Right ventricle myocardium inferior (tissue), 1 donor: ENCODE measurements around the gene UAP1L1. TPM values are rescaled to one million over a fixed set of nuclear protein-coding genes. Genes with fewer than 3 reads are reported as not detected.
"Not testable (repeated sequence)": the region's sequence is repeated elsewhere in the genome, so short reads cannot be mapped to it uniquely, and the experiment has no call there.

Experiments
- ATAC-seq: fragments of 200-7000 bp; cut with Tn5 transposase; one replicate; pipeline ENCODE4 v1.9.1; 2020; ENCODE audit warnings: mild to moderate bottlenecking, moderate library complexity
- DNase-seq: peaks from one replicate; pipeline ENCODE4 v3.0.0; 2021; ENCODE audit errors: missing footprints
- intact Hi-C: fragments of 100-400 bp; cut with DNase I; formaldehyde crosslinking; loops from one replicate; pipeline ENCODE4 v1.11.0; 2022
- long read RNA-seq: library from polyadenylated mRNA; unstranded; transcript quantifications from one replicate; pipeline ENCODE4 v2.0.0, GENCODE V29; 2021
- total RNA-seq: library from RNA; stranded (reverse); fragmentation: NEBNext Ultra II Directional; extraction: Animal tissue kit (Norgen Biotek cat#: 25700); gene quantifications from one replicate; pipeline ENCODE4 v1.2.1, GENCODE V29; 2021
- donor health status: DM: no; HTN: yes; CAD: no; lungs with severe emphysema.

UAP1L1 gene, protein sequence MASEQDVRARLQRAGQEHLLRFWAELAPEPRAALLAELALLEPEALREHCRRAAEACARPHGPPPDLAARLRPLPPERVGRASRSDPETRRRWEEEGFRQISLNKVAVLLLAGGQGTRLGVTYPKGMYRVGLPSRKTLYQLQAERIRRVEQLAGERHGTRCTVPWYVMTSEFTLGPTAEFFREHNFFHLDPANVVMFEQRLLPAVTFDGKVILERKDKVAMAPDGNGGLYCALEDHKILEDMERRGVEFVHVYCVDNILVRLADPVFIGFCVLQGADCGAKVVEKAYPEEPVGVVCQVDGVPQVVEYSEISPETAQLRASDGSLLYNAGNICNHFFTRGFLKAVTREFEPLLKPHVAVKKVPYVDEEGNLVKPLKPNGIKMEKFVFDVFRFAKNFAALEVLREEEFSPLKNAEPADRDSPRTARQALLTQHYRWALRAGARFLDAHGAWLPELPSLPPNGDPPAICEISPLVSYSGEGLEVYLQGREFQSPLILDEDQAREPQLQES
- total RNA-seq = 13.6 TPM
- long read RNA-seq, partial matches to known transcripts = 4 of 13 reads
- long read RNA-seq, other reads (novel, unspliced or antisense) = 6 of 13 reads

GRCh38 chr9:137077010-137077747 is at the start of gene UAP1L1:
Gene UAP1L1, plus strand, starts transcription at chr9:137077517. Its CDS starts 16 bp downstream, at chr9:137077533.
- intact Hi-C loops = no loop called here
- ATAC-seq (peak; percentile 83), DNase-seq (peak; percentile 91)

DNA sequence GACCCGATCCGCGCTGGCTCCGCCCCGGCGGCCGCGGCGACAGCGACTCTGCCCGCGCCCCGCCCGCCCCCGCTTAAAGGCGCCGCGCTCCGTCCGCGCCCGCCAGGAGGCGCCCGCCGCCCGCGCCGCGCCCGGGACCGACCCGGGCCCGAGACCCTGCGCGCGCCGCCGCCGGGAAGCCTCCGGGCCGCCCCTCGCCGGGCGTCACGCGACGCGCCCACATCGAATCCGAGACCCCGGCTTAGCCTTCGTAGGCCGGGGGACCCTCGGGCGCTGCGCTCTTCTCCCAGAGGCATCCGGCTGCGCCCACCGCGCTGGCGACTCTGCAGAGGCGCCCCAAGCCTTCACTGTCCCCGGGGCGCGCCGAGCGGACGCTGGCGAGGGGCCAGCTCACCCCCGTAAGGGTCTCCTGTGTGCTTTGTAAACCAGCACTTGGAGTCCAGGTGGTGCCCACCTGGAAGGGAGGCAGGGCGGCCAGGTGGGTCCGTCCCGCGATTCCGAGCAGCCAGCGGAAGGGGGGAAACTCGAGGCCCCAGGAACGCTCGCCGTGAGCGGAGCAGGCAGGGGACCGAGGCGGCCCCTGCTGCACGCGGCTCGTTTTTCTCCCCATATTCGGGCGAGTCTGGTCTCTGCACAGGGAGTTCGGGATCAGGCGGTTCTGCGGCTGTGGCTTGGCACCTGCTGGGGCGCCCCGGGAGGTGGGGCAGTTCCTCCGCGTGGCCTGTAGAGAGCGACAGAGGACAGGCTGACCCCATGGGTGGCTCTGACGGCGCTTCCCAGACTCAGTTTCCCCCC is 48.9 kb upstream of the UAP1L1 start:
- ATAC-seq (peak; percentile 48), DNase-seq (peak; percentile 87)
- intact Hi-C loops = loop anchor here (5.0 kb wide), 1 partner anchor 186 kb away; the partner anchor contains the start of gene AJM1

DNA sequence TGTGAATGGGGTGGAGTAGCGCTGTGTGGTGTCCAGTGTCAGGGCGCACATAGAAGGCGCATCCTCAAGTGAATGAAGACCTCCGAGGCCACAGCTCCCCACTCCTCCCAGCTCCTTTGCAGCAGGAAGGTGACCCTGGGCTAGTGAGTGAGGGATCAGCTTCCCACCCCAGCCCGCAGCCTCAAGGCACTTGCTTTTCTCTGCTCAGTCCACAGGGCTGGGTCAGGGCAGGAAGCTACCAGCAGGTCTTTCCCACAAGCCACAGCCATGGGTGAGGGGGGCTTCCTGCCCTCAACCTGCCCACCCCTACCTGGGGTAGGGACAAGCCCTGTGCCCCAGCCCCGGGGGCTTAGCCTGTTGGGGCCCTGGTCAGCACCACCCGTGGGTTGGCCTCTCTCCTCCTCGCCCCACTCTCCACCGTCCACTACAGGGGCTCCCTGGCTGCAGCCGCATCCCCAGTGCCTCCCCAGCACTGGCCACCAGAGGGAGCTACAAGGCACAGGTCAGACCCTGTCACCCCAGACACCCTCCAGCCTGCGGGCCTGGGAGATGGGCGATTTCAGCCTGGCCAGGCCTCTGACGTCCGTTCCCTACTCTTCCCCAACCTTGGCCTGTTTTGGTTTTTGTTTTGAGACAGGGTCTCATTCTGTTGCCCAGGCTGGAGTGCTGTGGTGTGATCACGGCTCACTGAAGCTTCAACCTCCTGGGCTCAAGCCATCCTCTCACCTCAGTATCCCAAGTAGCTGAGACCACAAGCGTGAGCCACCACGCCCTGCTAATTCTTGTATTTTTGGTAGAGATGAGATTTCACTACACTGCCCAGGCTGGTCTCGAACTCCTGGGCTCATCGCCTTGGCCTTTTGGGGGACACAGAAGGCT is 48.0 kb upstream of the UAP1L1 start:
- intact Hi-C loops = loop anchor here (5.0 kb wide), 1 partner anchor 187 kb away; the partner anchor contains the start of gene AJM1

DNA sequence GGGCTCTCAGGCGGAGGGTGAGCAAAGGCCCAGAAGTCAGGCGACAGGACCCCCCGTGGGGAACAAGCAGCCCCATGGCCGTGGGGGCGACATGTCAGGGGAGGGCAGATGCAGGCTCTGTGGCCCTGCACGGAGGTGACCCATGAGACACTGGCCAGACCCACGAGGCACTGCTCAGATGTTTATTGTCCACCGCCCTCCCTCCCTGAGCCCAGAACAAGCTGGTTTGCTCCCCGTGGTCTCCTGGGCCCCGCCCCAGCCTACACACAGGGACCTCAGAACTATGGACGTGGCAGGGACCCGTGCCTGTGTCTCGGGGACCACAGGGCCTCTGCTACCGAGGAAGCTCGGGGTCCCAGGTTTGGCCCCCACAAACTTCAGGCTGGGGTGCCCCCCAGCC is 47.3 kb upstream of the UAP1L1 start:
- no peak for DNase-seq
- intact Hi-C loops = no loop called here
- no peak for ATAC-seq

More for the DNA sequence above, 48.0 kb upstream of the UAP1L1 start:
- ATAC-seq = peak; percentile 80
- peak; percentile 93 for DNase-seq

DNA sequence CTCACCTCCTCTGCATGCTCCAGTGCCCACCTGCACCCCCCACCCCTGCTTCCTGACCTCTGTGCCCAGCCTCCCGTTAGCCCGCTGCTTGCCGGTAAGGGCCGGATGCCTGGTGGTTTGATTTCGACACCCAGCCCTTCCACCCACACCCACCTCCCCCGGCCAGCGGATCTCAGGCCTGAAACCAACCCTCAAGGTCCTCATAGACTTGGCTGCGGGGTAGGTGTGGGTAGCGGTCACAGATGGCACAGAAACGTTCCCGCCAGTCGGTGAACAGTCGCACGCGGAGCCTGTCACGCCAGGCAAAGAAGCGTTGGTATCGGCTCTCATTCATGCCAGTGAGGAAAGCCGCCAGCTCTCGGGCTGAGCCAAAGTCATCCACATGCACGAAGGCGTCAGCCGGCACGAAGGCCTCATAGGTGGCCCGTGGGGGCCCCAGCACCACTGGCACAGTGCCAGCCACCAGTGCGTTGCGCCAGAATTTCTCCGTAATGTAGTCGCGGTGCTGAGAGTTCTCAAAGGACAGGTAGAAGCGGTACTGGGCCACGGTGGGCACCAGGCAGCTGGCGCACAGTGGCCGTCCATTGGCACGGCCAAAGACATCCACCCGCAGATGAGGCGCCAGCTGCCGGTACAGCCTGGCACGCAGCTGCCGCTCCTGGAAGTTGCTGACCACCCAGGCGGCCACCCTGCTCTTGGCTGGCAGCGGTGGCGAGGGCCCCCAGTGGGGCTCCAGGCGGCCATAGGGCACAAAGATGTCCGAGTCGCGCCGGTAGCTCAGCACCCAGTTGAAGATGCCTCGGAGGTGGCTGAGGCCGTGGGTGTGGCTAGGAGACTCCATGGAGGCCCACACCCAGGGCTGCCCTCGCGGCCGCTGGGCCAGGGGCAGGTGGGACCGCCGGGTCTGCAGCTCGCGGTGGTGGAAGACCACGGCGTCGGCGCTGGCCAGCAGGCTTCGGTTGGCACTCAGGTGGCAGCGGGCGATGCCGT is 46.5 kb upstream of the UAP1L1 start:
- DNase-seq (no peak), ATAC-seq (no peak)
- intact Hi-C loops = no loop called here

DNA sequence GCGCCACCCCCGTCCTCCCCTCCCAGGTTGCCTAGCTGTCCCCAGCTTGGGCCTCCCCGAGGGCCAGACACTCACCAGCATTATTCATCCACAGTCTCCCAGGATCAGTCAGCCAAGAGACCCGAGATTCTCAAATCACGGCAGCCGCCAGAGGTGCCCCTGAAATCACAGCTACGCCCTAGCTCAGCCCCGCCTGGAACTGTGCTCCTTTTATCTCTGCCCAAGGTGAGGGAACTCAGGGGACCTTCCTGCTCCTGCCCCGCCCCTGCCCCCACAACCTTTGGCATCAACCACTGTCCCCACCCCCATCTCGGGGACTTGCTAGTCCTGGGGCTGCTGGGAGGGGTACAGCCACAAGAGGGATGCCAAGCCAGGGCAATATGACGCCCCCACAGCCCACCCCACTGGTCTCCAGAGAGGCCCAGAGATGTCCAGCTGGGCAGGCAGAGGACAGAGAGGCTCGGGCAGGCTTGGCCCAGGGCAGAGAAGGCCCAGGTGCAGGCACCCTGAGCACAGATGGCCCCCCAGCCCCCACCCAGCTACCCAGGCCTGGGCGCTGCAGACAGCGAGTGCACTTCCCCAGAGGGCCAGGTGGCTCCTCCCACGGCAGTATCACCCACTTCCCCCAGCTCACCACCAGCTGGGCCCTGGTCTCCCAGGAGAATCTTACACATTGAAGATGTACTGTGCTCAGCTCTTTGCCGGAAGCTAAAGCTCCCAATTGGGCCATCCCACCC is 45.2 kb upstream of the UAP1L1 start, which contains the start of gene FUT7:
TSS of gene FUT7 (minus strand) at position 185 of the 737 bp plus-strand sequence. CDS start at position 88, 97 bp downstream.
- ATAC-seq = no peak

DNA sequence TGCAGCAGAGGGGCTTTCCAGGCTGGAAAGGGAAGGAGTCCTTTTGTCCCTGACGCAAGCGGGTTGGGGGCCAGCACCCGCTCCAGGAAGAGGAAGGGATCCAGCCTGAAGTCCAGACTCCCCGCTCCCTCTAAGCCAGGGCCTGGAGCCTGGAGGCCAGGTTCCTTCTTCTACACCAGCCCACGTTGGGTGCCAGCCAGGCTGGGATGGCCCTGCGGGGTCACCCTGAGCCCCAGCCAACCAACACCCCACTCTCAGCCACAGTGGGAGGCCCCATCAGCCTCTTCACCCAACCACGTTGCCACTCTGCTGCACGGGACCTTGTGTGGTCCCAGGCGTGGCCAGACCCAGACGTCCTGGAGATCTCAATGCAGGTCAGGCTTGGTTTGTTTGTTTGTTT is 44.5 kb upstream of the UAP1L1 start:
- intact Hi-C loops = no loop called here
- ATAC-seq (peak; percentile 37), DNase-seq (peak; percentile 91)

More for the DNA sequence above, 45.2 kb upstream of the UAP1L1 start, which contains the start of gene FUT7:
- intact Hi-C loops = no loop called here
- no peak for DNase-seq

DNA sequence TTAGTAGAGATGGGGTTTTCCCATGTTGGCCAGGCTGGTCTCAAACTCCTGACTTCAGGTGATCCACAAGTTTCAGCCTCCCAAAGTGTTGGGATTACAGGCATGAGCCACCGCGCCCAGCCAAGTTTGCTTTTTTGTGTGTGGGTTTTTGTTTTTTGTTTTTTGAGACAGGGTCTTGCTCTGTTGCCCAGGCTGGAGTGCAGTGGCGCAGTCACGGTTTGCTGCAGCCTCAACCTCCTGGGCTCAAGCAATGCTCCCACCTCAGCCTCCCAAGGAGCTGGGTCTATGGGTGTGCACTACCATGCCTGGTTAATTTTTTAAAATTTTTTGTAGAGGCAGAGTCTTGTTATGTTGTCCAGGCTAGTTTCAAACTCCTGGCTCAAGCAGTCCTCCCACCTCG is 43.8 kb upstream of the UAP1L1 start:
- intact Hi-C loops, ATAC-seq, DNase-seq: not testable (repeated sequence)

- intact Hi-C loops = loop anchor here (2.0 kb wide), 2 partner anchors 85 to 247 kb away; no protein-coding TSS in a partner anchor
- ATAC-seq (no peak), DNase-seq (no peak)
Observed at GRCh38 chr9:137034039-137034708, 43.1 kb upstream of the UAP1L1 start.

GRCh38 chr9:137034709-137035506 is 42.4 kb upstream of the UAP1L1 start:
- intact Hi-C loops = loop anchor here (2.0 kb wide), 2 partner anchors 86 to 248 kb away; no protein-coding TSS in a partner anchor
- DNase-seq (peak; percentile 93), ATAC-seq (peak; percentile 70)

GRCh38 chr9:137035507-137035834 is 41.8 kb upstream of the UAP1L1 start:
- ATAC-seq (no peak), DNase-seq (no peak)
- intact Hi-C loops = loop anchor here (2.0 kb wide), 2 partner anchors 87 to 249 kb away; no protein-coding TSS in a partner anchor

DNA sequence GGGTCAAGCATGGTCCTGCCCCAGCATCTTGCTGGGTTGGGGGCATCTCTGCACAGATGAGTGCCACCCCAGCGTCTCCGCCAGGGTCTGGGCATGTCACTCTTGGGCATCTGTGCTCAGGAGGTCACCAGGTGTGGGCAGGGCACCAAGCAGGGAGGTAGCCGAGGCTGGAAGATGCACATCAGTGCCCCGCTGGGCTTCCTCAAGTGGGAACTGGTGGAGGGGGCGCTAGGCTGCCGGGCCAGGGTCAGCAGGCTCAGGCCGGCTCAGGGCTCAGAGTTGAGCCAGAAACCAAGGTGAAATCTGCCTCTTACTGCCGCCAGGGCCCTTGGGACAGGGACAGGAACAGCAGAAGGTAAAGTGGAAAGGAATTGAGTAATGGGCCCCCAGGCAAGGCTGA is 41.4 kb upstream of the UAP1L1 start:
- DNase-seq (no peak), ATAC-seq (no peak)
- intact Hi-C loops = loop anchor here (2.0 kb wide), 2 partner anchors 87 to 249 kb away; no protein-coding TSS in a partner anchor

GRCh38 chr9:137037035-137037434 is 40.3 kb upstream of the UAP1L1 start:
- intact Hi-C loops = no loop called here
- no peak for ATAC-seq
- no peak for DNase-seq

GRCh38 chr9:137037483-137037882 is 39.8 kb upstream of the UAP1L1 start:
- intact Hi-C loops = no loop called here
- ATAC-seq = no peak

More at GRCh38 chr9:137037483-137037882, 39.8 kb upstream of the UAP1L1 start:
- DNase-seq = no peak
